Erythroblast (primary cell): ENCODE data around the gene SPACA9.
A peak's percentile ranks its signal among the peaks of the same experiment; 100 is the strongest.

ENCODE experiments used
- DNase-seq, 2 experiments: peaks; one replicate each; lab custom pipeline; 2025; lab: John Stamatoyannopoulos, UW
- GATA1 ChIP-seq: IDR thresholded peaks from 2 replicates; pipeline ENCODE4 v1.6.1; 2011; ENCODE audit warnings: low read depth, mild to moderate bottlenecking, control low read depth, low read length, moderate library complexity
- POLR2A ChIP-seq: IDR thresholded peaks from 2 replicates; pipeline ENCODE4 v1.6.1; 2011; ENCODE audit warnings: mild to moderate bottlenecking, low read length

SPACA9 gene

GRCh38 chr9:132854832-132855231 lies 23.9 kb upstream of the SPACA9 start:
- no peak for TF ChIP-seq GATA1
- no peak for TF ChIP-seq POLR2A
- no peak for DNase-seq

DNA sequence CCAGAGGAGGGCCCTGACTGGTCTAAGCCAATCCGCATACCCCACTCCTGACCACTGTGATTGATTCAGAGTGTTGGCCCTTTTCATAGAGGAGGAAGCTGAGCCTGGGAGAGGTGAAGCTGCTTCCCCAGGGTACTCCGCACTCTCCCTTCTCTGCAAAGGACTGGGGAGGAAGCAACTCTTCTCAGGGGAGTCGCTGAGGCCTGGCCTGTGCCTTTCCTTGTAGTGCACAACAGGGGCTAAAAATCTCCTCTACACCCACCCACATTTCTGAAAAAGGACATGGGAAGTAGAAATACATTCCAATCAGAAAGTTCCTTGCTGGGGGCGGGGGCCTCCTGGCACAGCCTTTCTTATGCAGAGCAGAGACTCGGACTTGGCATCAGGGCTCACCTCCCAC lies 22.8 kb upstream of the SPACA9 start:
- DNase-seq, result no peak
- TF ChIP-seq POLR2A (no peak), GATA1 (no peak)

DNA sequence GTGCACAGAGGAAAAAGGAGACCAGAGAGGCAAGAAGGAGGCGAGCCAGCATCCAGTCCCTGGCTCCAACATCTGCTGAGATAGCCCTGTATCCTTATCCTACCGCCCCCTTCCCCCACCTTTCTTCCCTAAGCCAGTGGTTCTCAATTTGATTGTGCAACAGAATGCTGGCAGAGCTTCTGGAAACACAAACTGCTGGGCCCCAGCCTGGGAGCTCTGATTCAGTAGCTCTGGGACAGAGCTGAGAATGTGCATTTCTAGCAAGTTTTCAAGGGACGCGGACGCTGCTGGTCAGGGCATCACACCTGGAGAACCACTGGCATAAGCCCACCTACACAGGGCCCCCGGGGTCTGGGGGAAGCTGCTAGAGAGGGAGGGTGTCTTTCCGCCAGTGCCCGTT lies 21.7 kb upstream of the SPACA9 start:
- TF ChIP-seq GATA1 (no peak), POLR2A (no peak)
- DNase-seq, result no peak

GRCh38 chr9:132857616-132858342 lies 20.9 kb upstream of the SPACA9 start:
- no peak for TF ChIP-seq GATA1
- DNase-seq, result peak in 1 of 2 experiments; percentile 26

GRCh38 chr9:132858751-132859150 lies 19.9 kb upstream of the SPACA9 start:
- TF ChIP-seq POLR2A, result no peak
- no peak for TF ChIP-seq GATA1
- no peak for DNase-seq

DNA sequence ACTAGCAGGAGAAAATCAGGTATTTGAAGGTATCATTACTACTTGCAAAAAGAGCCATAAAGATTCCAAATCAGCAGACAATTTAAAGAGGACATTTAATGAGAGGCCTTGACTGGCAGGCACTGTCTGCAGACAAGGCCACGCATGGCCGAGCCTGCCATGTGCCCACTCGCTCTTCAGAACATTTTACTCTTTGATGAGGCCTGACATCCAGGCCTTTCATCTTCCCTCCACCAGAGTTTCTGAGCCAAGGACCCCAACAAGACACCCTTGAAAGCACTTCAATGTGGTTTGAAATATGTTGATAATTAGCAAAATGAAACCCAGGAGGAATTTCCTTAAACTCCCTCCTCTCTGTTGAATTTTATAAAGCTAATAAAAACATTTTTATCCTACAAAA lies 17.0 kb upstream of the SPACA9 start:
- no peak for DNase-seq
- TF ChIP-seq POLR2A (no peak), GATA1 (no peak)

GRCh38 chr9:132862533-132862932 lies 16.2 kb upstream of the SPACA9 start:
- DNase-seq, result no peak
- TF ChIP-seq GATA1 (no peak), POLR2A (no peak)

DNA sequence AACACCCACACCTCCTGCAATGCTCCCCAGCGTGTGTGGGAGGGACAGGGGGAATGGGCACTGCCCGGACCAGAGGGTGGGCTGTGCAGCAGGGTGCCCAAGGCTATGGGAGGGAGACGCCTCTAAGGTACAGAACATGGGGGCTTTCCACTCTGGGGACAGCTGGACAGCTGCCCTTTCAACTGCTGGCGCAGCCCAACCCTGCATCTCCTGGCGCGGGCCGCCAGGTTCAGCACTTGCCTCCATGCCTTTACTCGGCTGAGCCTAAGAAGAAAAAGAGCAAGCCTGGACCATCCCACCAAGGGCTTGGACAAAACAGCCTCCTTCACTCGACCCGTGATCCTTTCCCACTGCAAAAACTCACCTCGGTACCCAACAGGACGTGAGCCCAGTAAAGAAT lies 15.6 kb upstream of the SPACA9 start:
- TF ChIP-seq GATA1 (no peak), POLR2A (no peak)
- no peak for DNase-seq

GRCh38 chr9:132864277-132864676 lies 14.4 kb upstream of the SPACA9 start:
- no peak for TF ChIP-seq GATA1
- TF ChIP-seq POLR2A, result no peak
- no peak for DNase-seq

DNA sequence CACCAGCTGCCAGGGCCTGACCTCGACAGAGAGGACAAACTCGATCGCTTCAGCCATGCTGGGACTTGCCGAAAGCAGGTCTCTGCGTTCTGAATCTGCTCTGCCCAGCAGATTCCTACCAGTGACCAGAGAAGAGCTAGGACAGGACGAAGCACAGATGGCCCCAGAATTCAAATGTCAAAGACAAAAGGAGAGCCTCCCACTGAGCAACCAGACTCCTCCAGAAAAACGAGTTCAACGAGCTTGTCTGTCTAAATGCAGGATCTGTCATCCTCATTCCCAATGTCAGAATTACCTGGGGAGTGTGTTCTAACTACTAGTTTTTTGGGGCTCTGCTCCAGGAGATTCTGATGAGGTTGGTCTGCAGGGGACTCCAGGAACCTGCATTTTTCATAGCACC lies 14.0 kb upstream of the SPACA9 start:
- TF ChIP-seq GATA1 (no peak), POLR2A (no peak)
- no peak for DNase-seq

DNA sequence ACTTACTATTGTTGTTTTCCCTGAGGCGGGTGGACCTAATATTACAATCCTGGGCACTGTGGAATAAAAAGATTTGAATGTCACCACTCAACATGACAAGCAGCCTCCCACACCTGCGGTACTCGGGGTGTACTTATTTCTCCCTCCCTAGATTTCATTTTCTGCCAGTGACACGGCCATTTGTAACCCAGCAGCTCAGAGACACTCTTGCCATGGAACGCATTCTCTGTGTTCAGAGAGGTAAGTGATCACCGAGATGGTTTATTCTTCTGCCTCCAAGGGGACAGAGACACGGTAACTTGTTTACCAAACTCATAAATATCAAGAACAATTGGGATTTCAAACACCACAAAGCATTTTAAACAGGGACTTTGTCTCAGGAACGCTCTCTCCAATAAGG lies 11.8 kb upstream of the SPACA9 start:
- TF ChIP-seq POLR2A (no peak), GATA1 (no peak)
- no peak for DNase-seq

GRCh38 chr9:132869266-132869665 lies 9.4 kb upstream of the SPACA9 start:
- TF ChIP-seq GATA1 (no peak), POLR2A (no peak)
- no peak for DNase-seq

DNA sequence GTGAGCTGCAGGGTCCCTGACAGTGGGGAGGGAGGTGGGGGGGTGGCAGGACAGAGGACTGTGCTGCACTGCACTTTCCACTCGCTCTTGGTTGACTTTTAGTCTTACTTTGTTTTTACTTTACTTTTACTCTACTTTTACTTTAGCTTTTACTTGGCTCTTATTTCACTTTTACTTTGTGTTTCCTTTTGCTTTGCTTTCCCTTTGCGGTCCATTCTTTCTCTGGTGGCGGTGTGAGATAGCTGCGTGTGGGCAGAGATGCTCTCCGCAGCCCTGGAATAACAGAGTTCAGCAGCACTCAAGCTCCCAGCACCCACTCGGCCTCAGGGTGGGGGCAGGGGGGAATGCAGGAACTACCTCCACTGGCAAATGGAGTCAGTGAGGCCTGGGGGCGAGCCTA lies 5.3 kb upstream of the SPACA9 start:
- TF ChIP-seq POLR2A (no peak), GATA1 (no peak)
- DNase-seq, result no peak

DNA sequence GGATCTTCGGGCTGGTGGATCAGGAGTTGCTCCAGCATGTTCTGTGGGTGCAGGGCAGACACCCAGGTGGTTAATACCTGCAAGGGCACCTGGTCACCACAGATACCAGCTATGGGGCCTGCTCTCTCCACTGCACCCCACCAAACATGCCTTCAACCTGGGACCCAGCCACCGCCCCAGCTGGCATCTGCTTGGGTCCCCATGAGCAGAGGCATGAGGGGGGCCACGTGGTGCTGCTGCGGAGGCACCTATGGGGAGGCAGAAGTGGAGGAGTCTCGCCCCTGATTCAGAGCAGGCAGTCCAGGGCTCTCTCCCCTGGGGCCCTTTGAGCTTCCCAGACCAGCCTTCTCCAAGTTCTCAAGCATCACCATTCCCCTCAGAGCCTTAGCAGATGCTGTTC lies 3.5 kb upstream of the SPACA9 start:
- DNase-seq, result no peak
- TF ChIP-seq GATA1 (no peak), POLR2A (no peak)

DNA sequence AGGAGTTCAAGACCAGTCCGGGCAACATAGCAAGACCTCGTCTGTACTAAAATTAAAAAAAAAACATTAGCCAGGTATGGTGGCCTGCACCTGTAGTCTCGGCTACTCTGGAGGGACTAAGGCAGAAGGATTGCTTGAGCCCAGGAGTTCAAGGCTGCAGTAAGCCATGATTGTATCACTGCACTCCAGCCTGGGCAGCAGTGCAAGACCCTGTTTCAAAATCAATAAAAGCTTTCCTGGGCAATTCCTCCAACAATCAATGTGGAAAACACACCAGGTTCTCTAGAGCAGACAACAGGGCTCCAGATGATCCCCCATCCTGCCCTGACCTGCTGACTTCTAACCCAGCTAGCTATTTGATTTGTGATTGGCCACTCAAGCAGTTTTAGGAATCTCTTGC lies 1.8 kb upstream of the SPACA9 start:
- no peak for DNase-seq
- TF ChIP-seq GATA1 (no peak), POLR2A (no peak)

- no peak for DNase-seq
- TF ChIP-seq POLR2A (no peak), GATA1 (no peak)
Observed at GRCh38 chr9:132877458-132877823, 1.3 kb upstream of the SPACA9 start.
